GM19397 (cell line): ENCODE data around the gene ARHGEF10L.
"Not testable (repeated sequence)": the region's sequence is repeated elsewhere in the genome, so short reads cannot be mapped to it uniquely, and the experiment has no call there.

Experiments
- ATAC-seq: cut with Tn5 transposase; IDR thresholded peaks from one replicate; pipeline ENCODE4 v1.9.1; 2021; ENCODE audit warnings: mild to moderate bottlenecking, moderate library complexity; ENCODE audit not compliant: unreplicated experiment

The ARHGEF10L gene, protein sequence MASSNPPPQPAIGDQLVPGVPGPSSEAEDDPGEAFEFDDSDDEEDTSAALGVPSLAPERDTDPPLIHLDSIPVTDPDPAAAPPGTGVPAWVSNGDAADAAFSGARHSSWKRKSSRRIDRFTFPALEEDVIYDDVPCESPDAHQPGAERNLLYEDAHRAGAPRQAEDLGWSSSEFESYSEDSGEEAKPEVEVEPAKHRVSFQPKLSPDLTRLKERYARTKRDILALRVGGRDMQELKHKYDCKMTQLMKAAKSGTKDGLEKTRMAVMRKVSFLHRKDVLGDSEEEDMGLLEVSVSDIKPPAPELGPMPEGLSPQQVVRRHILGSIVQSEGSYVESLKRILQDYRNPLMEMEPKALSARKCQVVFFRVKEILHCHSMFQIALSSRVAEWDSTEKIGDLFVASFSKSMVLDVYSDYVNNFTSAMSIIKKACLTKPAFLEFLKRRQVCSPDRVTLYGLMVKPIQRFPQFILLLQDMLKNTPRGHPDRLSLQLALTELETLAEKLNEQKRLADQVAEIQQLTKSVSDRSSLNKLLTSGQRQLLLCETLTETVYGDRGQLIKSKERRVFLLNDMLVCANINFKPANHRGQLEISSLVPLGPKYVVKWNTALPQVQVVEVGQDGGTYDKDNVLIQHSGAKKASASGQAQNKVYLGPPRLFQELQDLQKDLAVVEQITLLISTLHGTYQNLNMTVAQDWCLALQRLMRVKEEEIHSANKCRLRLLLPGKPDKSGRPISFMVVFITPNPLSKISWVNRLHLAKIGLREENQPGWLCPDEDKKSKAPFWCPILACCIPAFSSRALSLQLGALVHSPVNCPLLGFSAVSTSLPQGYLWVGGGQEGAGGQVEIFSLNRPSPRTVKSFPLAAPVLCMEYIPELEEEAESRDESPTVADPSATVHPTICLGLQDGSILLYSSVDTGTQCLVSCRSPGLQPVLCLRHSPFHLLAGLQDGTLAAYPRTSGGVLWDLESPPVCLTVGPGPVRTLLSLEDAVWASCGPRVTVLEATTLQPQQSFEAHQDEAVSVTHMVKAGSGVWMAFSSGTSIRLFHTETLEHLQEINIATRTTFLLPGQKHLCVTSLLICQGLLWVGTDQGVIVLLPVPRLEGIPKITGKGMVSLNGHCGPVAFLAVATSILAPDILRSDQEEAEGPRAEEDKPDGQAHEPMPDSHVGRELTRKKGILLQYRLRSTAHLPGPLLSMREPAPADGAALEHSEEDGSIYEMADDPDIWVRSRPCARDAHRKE (N-terminal part only)

GRCh38 chr1:17539477-17540254 is at the start of gene ARHGEF10L:
ARHGEF10L (plus strand) TSS chr1:17539698; CDS start chr1:17580596, 40,898 bp downstream.
- ATAC-seq, result no peak

DNA sequence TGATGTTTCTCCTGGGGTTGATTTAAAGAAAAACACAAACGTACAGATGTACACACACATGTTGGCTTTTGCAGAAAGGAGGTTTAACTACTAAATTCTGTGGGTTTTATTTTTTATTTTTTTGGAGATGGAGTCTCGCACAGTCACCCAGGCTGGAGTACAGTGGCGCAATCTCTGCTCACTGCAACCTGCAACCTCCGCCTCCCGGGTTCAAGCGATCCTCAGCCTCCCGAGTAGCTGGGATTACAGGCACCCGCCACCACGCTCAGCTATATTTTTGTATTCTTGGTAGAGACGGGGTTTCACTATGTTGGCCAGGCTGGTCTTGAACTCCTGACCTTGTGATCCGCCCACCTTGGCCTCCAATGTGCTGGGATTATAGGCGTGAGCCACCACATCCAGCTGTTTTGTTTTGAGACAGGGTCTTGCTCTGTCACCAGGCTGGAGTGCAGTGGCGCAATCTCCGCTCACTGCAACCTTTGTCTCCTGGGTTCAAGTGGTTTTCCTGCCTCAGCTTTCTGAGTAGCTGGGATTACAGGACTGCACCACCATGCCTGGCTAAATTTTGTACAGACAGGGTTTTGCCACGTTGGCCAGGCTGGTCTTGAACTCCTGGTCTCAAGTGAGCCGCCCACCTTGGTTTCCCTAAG is 49.6 kb upstream of the ARHGEF10L start:
- not testable (repeated sequence) for ATAC-seq

- ATAC-seq, result not testable (repeated sequence)
Measured at GRCh38 chr1:17490667-17491066, 48.8 kb upstream of the ARHGEF10L start.

DNA sequence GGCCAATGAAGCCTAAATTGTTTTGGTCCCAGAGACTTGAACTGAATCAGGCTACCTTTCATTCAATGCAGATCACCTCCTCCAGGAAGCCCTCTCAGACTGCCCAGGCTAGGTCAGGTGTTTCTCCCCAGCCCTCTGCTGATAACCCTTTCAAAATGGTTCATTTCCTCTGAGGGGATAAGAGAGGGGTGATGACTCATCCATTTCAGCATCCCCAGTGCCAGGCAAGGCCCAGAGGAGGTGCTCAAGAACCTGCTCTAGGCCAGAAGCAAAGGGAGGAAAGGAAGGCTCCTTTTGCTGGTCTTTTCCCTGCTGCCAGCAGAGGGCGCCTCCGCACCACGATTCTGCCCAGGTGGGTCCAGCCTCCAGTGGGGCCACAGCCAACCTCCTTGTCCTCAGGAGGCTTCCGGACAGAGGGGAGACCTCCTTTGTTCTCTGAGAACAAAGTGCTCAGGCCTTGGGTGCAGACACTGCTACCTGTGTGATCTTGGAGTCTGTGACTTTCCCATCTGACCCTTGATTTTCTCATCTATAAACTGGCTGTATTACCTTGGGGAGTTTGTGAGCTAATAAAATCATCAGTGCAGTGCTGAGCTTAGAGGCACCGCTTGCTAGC is 45.3 kb upstream of the ARHGEF10L start:
- no peak for ATAC-seq

DNA sequence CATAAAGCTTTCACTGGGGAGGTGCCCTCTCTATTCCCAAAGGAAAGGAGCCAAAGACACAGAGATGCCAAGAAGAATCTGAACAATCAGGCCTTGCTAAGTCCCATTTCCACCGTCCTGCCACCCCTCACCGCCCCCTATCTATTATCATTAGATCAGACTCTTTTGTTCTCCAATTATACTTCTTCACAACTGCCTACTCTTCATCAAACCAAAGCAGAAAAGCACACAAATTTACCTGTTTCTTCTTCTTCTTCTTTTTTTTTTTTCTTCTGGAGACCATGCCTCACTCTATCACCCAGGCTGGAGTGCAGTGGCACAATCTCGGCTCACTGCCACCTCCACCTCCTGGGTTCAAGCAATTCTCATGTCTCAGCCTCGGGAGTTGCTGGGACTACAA is 43.1 kb upstream of the ARHGEF10L start:
- ATAC-seq, result no peak

DNA sequence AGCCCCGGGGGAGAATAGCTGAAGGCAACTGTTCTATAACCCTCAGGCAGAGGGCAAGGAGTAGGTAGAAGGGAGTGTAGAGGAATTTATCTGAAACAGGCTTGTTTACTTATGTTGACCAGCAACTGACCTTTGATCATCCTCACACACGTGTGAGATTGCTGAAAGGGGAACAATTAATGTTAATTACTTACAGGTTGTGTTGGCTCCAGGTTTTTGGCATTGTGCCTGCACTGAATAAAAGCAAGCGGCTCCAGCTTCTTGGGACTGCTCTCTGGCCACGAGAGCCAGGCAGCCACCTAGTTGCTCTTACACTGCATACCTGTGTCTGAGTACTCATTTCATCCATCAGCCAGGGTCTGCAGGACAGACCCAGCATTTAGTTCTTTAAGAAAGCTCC is 41.3 kb upstream of the ARHGEF10L start:
- ATAC-seq, result no peak

DNA sequence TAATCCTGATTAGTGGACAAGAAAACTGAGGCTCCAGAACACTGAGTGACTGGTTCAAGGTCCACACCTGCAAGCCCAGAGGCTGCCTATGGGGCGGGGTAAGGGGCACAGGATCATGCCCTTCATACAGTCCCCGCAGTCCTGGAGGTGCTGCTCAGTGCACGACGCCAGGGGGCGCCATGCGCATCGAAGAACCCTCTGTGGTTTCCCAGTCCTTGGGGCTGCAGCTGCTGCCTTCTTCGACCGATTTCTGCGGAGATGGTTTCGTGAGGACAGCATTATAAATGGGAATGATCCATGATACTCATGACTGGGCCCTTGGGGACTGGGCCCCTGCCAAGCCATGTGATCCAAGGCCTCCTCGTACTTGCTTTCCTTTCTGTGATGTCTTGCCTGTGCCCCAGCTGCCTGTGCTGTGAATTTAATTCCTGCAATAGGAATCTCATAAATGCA is 37.1 kb upstream of the ARHGEF10L start:
- ATAC-seq, result no peak

GRCh38 chr1:17503146-17503545 is 36.4 kb upstream of the ARHGEF10L start:
- no peak for ATAC-seq

GRCh38 chr1:17507200-17507599 is 32.3 kb upstream of the ARHGEF10L start:
- not testable (repeated sequence) for ATAC-seq

DNA sequence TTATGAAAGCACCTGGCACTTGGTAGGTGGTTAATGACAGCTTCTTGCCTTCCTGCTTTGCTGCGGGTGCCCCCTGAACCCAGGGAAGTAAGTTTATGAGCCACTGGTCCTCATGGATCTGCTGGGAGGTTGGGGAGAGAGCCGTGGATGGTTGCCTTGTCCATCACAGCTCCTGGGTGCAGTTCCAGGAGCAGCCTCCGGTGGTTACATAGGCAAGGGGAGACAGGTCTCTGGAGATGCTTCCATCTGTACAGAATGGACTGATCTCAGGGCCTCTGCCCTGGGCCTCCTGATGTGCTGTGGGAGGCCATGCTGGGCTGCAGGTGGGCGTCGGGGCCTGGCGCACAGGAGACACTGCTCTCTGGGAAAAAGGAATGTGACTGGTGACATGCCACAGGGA is 31.6 kb upstream of the ARHGEF10L start:
- no peak for ATAC-seq

- no peak for ATAC-seq
Measured at GRCh38 chr1:17509363-17509762, 30.1 kb upstream of the ARHGEF10L start.

DNA sequence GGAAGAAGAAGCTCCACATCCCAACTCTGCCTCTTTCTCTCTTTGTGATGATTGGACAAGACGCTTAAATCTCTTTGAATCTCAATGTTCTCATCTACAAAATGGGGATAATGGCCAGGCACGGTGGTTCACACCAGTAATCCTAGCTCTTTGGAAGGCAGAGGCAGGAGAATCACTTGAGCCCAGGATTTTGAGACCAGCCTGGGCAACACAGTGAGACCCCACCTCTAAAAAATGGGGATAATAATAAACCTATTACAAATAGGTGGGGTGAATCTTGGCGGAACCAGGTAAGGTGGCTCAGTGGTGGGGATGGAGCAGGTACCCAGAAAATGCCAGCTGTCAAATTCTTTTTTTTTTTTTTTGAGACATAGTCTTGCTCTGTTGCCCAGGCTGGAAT is 29.4 kb upstream of the ARHGEF10L start:
- no peak for ATAC-seq

DNA sequence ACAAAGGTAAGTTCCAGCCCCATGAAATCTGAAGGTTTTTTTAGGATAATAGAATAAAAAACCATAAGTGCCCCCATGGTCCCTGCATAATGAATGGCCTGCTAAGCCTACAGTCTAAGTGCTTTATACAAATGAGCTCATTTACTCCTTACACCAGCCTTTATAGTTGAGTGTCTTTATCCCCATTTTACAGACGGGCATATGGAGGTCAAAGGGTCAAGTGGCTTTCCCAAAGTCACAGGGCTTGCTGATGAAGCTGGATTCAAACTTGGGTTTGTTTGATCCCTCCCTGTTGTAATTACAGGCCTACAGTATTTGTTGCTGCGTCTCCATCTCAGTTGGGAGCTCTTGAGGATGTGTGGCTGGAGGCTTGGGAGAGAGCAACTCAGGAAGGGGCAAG is 28.3 kb upstream of the ARHGEF10L start:
- ATAC-seq, result no peak

DNA sequence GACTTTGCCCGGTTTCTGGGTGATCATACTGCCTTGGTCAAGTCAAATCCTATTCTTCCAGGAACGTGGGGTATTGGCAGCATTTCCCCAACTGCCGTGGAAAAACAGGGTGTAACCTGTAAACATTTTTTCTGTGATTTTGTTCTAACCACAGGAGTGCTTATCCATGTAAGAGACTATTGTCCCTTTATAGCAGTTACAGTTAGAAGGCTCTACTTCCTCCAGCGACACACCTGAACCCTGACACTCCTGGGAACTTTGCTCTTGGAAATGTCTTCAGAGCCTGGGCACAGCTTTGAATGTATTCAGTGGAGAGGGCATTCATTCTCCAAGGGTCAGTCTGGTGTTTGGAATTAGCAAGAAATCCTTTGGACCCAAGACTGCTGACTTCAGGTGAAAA is 26.4 kb upstream of the ARHGEF10L start:
- ATAC-seq, result no peak

DNA sequence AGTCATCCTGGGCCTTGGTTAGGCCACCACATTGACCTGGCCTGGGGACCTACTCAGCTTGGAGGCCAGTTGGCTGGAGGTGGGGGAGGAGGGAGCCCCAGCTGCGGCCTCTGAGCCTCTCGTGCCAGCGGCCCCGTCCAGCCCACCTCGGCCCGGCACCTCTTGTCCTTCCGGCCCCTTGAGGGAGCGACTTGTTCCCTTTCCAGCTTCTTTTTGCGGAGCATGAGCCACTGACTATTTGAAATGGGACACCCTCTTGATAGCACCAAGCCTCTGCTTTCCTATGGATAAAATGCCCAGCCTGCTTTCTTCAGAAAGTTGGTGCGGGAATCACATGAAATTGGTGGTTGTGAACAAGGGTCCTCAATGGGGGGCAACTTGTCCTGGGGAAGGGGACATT is 24.7 kb upstream of the ARHGEF10L start:
- ATAC-seq, result no peak

DNA sequence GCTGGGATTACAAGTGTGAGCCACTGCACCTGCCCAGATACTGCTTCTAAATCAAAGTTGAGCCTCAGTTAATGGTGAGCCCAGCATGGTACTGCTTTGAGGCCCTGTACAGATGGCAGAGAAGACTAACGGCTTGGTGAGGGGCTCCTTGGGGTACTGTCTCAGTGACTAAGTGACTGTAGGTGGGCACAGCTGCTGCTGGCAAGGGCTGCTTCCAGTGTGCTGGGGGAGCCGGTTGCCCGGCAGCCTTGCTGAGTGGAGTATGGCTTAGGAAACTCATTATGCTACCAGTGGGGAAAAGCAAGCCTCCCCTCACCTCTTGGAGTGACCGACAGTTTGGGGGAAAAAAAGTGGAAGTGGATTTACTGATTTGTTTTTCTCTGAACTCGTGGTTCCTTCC is 23.6 kb upstream of the ARHGEF10L start:
- ATAC-seq, result no peak

- ATAC-seq, result no peak
Measured at GRCh38 chr1:17516303-17517214, 22.9 kb upstream of the ARHGEF10L start.

DNA sequence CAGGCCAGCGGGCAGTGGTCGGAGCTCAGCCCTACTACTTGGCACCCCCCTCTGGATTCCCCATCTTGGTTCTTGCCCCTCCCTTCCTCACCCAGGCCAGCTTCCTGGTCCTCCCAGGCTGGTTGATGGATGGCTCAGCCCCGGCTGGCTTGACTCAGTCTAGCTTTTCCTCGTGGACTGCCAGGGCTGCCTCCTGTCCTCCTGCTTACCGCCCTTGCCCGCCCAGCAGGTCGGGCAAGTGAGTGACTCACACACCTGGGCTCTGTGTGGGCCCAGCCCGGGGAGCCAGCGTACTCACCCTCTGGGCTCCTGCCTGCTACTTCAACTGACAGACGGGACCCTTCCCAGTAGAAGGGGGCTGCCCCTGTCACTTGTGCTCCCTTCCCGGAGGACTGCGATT is 19.5 kb upstream of the ARHGEF10L start:
- no peak for ATAC-seq
